NT2/D1 (cell line): ENCODE data around the gene RNF14.

Experiments used
- DNase-seq: peaks from one replicate; pipeline ENCODE4 v3.0.0-alpha.2; 2011; ENCODE audit warnings: low read depth, low spot score
- H3K27me3 ChIP-seq: 2 replicates; pipeline ENCODE4 v1.6.0; 2011; ENCODE audit warnings: mild to moderate bottlenecking; ENCODE audit not compliant: insufficient read length, insufficient read depth
- H3K36me3 ChIP-seq: 2 replicates; pipeline ENCODE4 v1.6.1; 2011; ENCODE audit warnings: mild to moderate bottlenecking, low read length, mixed read lengths; ENCODE audit not compliant: insufficient read depth, insufficient read length
- H3K4me1 ChIP-seq: 2 replicates; pipeline ENCODE4 v1.5.1; 2011; ENCODE audit not compliant: insufficient read depth, insufficient read length
- H3K4me3 ChIP-seq: 2 replicates; pipeline ENCODE4 v1.5.1; 2011; ENCODE audit warnings: low read depth; ENCODE audit not compliant: insufficient read length
- H3K9ac ChIP-seq: 2 replicates; pipeline ENCODE4 v1.6.0; 2011; ENCODE audit warnings: low read depth; ENCODE audit not compliant: insufficient read length
- H3K9me3 ChIP-seq: 2 replicates; pipeline ENCODE4 v1.5.1; 2011; ENCODE audit warnings: mild to moderate bottlenecking, low read length; ENCODE audit not compliant: insufficient read depth
- SUZ12 ChIP-seq: IDR thresholded peaks from 2 replicates; pipeline ENCODE4 v1.6.1; 2011; ENCODE audit not compliant: insufficient read length, insufficient read depth; ENCODE audit errors: extremely low read depth
- YY1 ChIP-seq: IDR thresholded peaks from 2 replicates; pipeline ENCODE4 v1.6.1; 2011; ENCODE audit not compliant: insufficient read length, insufficient read depth
- ZNF274 ChIP-seq: IDR thresholded peaks from 2 replicates; pipeline ENCODE4 v1.6.1; 2011; ENCODE audit warnings: mild to moderate bottlenecking, low read depth, low read length

RNF14 gene

DNA sequence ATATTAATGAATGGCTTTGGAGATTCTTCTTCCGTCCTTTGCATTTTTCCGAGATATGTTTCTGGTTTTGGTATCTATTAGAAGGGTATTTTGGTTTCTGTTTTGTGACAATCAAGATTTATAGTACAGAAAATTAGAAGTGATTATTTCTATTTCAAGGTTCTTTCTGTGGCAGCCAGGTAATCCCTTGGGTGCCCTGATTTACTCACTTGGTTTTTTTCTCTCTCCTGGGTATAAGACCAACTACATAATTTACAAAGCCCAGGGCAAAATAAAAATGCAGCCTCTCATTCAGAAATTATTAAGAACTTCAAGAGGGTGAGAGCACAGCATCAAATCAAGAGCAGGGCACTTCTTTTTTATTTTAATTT lies 2.0 kb upstream of the RNF14 start:
- peaks cover 10% of the 10 kb centered on the region for H3K36me3 ChIP-seq
- H3K27me3 ChIP-seq: no peaks in the 10 kb centered on the region
- no peak overlapping the region for H3K9ac ChIP-seq
- DNase-seq: no peak
- peaks cover 2% of the 10 kb centered on the region for H3K4me1 ChIP-seq
- H3K4me3 ChIP-seq: no peak overlapping the region
- no peaks in the 10 kb centered on the region for H3K9me3 ChIP-seq
- TF ChIP-seq YY1 (no peak), SUZ12 (no peak), ZNF274 (no peak)

DNA sequence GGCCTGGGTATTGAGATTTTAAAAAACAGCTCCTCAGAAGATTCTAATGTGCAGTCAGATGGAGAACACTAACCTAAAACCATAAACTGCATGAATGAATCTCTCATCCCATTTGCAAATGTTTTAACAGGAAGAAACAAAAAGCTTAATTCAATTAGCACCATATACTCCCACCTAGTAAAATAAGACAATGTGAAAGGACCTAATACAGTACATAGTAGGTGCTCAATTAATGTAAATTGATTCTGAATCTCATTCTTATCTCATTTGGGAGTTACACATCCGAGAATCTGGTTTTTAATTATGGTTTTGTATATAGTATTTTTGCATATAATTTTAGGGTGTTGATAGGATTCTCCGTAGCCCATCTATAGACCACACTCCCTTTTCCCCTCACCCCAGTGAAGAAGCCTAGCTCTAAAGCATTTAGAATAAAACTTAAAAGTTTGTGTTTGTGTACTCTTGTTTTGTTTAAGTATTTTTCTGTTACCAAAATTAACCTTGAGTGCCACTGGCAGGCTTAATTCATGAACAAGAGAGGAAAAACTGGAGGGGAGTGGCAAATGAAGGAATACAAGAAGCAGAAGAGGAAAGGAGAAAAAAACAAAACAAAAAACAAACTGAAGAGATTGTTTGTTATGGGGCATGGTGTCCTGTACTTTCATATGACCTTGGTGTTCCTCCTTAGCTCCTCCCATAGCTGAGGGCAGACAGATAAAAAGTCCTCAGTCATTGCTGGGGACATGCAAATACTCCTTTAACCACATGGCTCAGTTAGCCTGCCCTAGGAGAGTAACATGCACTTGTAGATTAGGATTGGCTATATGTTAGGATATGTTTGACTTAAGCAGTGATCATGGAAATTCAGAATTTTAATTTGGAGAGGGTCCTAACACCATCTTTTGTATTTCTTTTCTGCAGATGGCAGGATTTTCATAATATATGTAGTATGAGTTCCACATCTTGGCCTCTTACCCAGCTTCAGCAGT lies 1.2 kb downstream of the RNF14 start:
- TF ChIP-seq SUZ12 (no peak), YY1 (no peak), ZNF274 (no peak)
- H3K4me1 ChIP-seq: peaks cover 2% of the 10 kb centered on the region
- H3K4me3 ChIP-seq: peak overlapping the region; percentile 86
- no peaks in the 10 kb centered on the region for H3K27me3 ChIP-seq
- peaks cover 35% of the 10 kb centered on the region for H3K36me3 ChIP-seq
- no peak for DNase-seq
- H3K9me3 ChIP-seq: no peaks in the 10 kb centered on the region
- H3K9ac ChIP-seq: peak overlapping the region; percentile 95

DNA sequence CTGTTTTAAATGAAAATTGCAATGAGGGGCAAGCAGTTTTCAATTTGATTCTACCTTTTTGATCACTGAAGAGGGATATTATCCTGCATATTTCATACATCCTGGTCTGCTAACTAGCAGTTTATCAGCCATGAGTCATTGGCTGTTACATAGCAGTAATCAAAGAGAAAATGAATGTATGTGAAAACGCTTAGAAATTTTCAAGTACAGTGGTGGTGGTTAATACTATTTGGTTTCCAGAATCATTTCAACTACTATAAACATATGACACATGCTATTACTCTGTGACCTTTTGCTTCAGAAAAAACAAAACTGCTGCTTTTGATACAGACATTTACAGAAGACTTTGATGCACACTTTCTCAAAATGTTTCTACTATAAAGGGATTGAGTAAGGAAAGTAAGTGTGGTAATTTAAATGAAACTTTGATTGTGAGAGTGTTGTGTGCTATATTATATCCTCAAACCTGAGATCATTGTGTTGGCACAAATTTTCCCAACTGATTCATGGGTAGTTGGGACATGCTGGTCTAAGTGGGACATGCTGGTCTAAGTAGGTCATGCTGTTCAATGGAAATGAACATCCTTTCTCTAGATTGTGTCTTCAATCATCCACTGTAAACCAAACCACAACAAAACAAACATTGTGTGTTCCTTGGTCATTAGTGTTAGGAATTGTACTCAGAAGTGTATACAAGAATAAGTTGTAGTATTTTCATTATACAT lies 5.1 kb downstream of the RNF14 start:
- peaks cover 58% of the 10 kb centered on the region for H3K36me3 ChIP-seq
- H3K4me3 ChIP-seq: no peak overlapping the region
- H3K9me3 ChIP-seq: no peaks in the 10 kb centered on the region
- H3K4me1 ChIP-seq: peaks cover 2% of the 10 kb centered on the region
- H3K27me3 ChIP-seq: no peaks in the 10 kb centered on the region
- no peak for TF ChIP-seq SUZ12
- no peak for TF ChIP-seq YY1
- no peak for TF ChIP-seq ZNF274
- no peak overlapping the region for H3K9ac ChIP-seq
- no peak for DNase-seq

- Histone ChIP-seq H3K9ac (no peak overlapping the region), H3K4me1 (no peaks in the 10 kb centered on the region), H3K4me3 (no peak overlapping the region), H3K27me3 (no peaks in the 10 kb centered on the region), H3K9me3 (no peaks in the 10 kb centered on the region), H3K36me3 (peaks cover 68% of the 10 kb centered on the region)
- no peak for DNase-seq
- TF ChIP-seq SUZ12 (no peak), ZNF274 (no peak), YY1 (no peak)
These were observed 7.3 kb downstream of the RNF14 start for GRCh38 chr5:141976176-141976575.

DNA sequence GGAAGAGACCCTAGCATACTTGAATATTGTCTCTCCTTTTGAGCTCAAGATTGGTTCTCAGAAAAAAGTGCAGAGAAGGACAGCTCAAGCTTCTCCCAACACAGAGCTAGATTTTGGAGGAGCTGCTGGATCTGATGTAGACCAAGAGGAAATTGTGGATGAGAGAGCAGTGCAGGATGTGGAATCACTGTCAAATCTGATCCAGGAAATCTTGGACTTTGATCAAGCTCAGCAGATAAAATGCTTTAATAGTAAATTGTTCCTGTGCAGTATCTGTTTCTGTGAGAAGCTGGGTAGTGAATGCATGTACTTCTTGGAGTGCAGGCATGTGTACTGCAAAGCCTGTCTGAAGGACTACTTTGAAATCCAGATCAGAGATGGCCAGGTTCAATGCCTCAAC lies 9.5 kb downstream of the RNF14 start:
- Histone ChIP-seq H3K27me3 (no peaks in the 10 kb centered on the region), H3K4me1 (no peaks in the 10 kb centered on the region), H3K9me3 (no peaks in the 10 kb centered on the region), H3K36me3 (peaks cover 71% of the 10 kb centered on the region), H3K9ac (no peak overlapping the region), H3K4me3 (no peak overlapping the region)
- TF ChIP-seq SUZ12: no peak
- TF ChIP-seq YY1: no peak
- no peak for TF ChIP-seq ZNF274
- no peak for DNase-seq

GRCh38 chr5:141982626-141983025 lies 13.7 kb downstream of the RNF14 start:
- H3K36me3 ChIP-seq: peaks cover 78% of the 10 kb centered on the region
- no peaks in the 10 kb centered on the region for H3K27me3 ChIP-seq
- no peak for DNase-seq
- H3K4me3 ChIP-seq: no peak overlapping the region
- H3K4me1 ChIP-seq: no peaks in the 10 kb centered on the region
- TF ChIP-seq ZNF274: no peak
- no peak for TF ChIP-seq YY1
- TF ChIP-seq SUZ12: no peak
- H3K9ac ChIP-seq: no peak overlapping the region
- H3K9me3 ChIP-seq: no peaks in the 10 kb centered on the region

- TF ChIP-seq SUZ12 (no peak), ZNF274 (no peak), YY1 (no peak)
- no peak overlapping the region for H3K9ac ChIP-seq
- no peaks in the 10 kb centered on the region for H3K27me3 ChIP-seq
- no peaks in the 10 kb centered on the region for H3K4me1 ChIP-seq
- peaks cover 62% of the 10 kb centered on the region for H3K36me3 ChIP-seq
- DNase-seq: no peak
- no peak overlapping the region for H3K4me3 ChIP-seq
- no peaks in the 10 kb centered on the region for H3K9me3 ChIP-seq
These were observed 17.2 kb downstream of the RNF14 start for GRCh38 chr5:141986072-141986471.
